ENCODE results near the gene CNTNAP1.

Gene CNTNAP1

GRCh38 chr17:42670789-42671657, 11.3 kb upstream of the CNTNAP1 start:
- DNase-seq (ENCODE audit: low read depth in 2 of 2, low spot score in 1 of 2) = no peak

- no peak for DNase-seq (ENCODE audit: low read depth in 2 of 2, low spot score in 1 of 2)
Measured at GRCh38 chr17:42672038-42672437, 10.3 kb upstream of the CNTNAP1 start.

GRCh38 chr17:42673266-42673884, 9.0 kb upstream of the CNTNAP1 start:
- DNase-seq (ENCODE audit: low read depth in 2 of 2, low spot score in 1 of 2) = no peak

DNA sequence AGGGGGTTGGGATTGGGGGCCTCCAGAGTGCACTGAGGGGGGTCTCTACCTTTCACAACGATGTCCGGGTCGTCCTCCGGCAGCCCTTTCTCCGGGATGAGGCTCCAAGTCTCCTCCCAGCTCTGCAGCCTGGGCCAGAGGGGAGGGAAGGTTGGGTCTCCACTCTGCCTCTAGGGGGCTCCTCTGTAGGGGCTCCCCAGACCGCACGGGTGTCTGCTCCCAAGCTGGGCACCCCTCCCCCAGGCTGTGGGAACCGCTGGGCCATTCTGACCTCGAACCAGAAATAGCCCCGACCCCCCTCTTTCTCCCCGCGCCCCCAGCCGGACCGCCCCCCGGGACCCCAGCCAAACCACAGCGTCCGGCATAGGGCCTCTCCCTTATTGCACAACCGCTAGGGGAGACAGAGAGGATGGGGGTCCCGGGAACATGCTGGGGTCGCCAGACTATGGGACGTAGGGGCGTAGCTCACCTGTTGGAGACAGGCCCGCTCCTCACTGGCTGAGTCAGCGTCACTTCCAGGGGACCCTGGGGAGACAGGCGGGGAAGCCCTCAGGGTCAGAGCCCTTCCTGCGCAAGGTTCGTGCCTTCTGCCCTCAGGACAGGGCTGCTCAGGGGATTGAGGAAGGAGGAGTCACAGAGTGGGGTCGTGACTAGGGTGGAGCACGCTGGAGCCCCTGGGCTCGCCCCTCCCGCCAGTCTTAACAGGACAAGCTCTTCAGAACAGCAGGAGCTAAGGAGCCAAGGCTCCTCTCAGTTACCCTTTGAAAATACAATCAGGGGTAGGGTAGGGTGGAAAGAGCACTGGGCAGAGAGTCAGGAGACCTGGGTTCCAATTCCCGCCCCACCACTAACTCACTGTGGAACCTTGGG, 8.2 kb upstream of the CNTNAP1 start:
- no peak for DNase-seq (ENCODE audit: low read depth in 2 of 2, low spot score in 1 of 2)

- DNase-seq (ENCODE audit: low read depth in 2 of 2, low spot score in 1 of 2) = no peak
Measured at GRCh38 chr17:42674755-42675347, 7.5 kb upstream of the CNTNAP1 start.

GRCh38 chr17:42675348-42675964, 6.9 kb upstream of the CNTNAP1 start:
- DNase-seq (ENCODE audit: low read depth in 2 of 2, low spot score in 1 of 2) = no peak

- no peak for DNase-seq (ENCODE audit: low read depth in 2 of 2, low spot score in 1 of 2)
Measured at GRCh38 chr17:42675965-42676423, 6.3 kb upstream of the CNTNAP1 start.

DNA sequence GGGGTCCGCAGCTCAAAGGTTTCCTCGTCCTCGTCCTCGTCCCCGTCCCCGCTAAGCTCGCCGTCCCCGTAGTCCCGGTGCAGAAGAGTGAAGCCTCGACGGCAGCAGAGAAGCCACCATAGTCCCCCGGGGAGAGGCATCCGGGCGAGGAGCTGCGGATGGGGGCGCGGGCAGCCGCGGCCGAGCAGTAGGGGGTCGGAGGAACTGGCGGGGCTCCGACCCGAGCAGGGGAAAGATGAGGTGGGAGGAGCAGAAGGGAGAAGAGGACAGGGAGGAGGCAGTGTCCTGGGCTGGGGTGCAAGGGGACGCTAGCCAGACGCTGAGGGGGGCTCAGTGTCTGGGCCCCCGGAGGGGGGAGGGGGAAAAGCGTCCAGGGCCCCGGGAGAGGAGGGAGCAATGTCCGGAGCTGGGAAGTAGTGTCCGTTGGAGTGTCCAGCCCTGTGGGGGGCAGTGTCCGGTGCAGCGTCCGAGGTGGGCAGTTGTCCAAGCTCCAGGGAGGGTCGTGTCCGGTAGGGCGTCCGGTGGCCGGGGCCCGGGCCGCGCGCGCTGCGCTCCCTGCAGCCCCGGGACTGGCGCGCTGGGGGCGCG, 5.8 kb upstream of the CNTNAP1 start, which contains the start of gene PLEKHH3:
Gene PLEKHH3, minus strand, starts transcription at position 571 of the 588 bp plus-strand sequence. Its CDS starts 431 bp downstream, at position 140.
- no peak for DNase-seq (ENCODE audit: low read depth in 2 of 2, low spot score in 1 of 2)

DNA sequence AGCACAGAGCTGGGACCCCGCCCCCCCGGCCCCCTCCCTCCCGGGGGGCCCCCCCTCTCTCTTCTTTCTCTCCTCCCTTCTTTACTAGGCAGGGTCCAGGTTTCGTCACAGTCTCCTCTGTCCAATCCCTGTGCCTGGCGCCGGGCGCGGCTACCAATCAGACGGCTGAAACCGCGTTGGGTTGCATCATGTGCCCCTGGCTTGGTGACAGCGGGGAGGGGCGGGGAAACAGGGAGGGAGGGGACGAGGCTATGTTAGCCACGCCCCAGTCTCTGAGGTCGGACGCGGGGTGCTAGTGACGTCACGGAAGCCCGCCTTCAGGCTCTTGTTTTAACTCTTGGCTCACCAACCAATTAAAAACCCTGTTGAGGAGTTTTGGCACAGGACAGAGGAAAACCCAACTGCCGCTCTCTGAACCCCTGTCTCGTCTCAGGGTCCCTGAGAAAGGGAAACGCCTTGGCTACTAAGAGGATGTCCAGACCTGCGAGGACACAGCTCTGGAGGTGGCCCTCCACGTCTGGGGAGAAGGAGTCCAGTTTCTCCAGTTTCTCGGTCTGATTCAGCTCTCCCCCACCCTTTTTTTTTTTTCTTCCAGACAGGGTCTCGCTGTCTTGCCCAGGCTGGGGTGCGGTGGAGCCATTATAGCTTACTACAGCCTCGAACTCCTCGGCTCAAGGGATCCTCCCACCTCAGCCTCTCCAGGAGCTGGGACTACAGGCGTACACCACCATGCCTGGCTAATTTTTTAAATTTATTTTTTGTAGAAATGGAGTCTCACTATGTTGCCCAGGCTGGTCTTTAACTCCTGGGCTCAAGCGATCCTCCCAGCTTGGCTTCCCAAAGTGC, 5.1 kb upstream of the CNTNAP1 start:
- peak; percentile 91 to 95 for DNase-seq (ENCODE audit: low read depth in 2 of 2, low spot score in 1 of 2)

- peak in 1 of 2 donors; percentile 52 for DNase-seq (ENCODE audit: low read depth in 2 of 2, low spot score in 1 of 2)
Measured at GRCh38 chr17:42677921-42678781, 4.2 kb upstream of the CNTNAP1 start.

- no peak for DNase-seq (ENCODE audit: low read depth in 2 of 2, low spot score in 1 of 2)
Measured at GRCh38 chr17:42678951-42679491, 3.3 kb upstream of the CNTNAP1 start.

- DNase-seq (ENCODE audit: low read depth in 2 of 2, low spot score in 1 of 2) = peak in 1 of 2 donors; percentile 50
Measured at GRCh38 chr17:42679492-42680330, 2.6 kb upstream of the CNTNAP1 start.

- no peak for DNase-seq (ENCODE audit: low read depth in 2 of 2, low spot score in 1 of 2)
Measured at GRCh38 chr17:42680331-42680808, 2.0 kb upstream of the CNTNAP1 start.

- no peak for DNase-seq (ENCODE audit: low read depth in 2 of 2, low spot score in 1 of 2)
Measured at GRCh38 chr17:42682722-42683403, 532 bp downstream of the CNTNAP1 start.

DNA sequence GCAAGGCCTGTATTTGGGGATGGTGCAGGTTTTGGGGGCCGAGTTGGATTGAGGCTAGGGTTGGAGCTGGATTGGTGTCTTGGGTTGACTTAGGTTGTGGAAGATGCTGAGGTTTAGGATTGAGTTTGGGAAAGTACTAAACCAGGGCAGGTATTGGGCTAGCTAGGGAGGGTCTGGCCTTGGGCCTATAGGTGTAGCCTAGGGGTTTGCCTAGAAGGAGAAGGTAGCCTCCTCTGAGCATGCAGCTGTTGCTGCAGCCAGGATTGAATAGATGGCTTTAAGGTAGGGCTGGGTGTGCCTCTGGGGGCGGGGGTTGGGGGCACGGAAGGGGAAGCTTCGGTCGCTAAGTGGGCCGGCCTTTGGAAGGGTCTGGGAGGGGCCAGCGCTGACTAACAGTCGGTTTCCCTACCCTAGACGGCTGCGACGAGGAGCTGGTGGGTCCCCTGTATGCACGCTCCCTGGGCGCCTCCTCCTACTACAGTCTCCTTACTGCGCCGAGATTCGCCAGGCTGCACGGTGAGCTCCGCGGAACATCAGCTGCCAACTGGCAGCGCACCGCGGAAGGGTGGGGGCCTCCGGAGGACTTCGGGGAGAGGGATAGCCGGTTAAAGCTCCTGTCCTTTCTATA, 1.2 kb downstream of the CNTNAP1 start:
- DNase-seq (ENCODE audit: low read depth in 2 of 2, low spot score in 1 of 2) = no peak

All from stimulated activated CD8-positive, alpha-beta memory T cell treated with anti-CD3 and anti-CD28 coated beads, Interleukin-4, amount 100 ng/mL, for 1 hour (primary cell).